ENCODE results near the gene NAGPA.

The NAGPA gene

GRCh38 chr16:5025171-5025632, 8.5 kb downstream of the NAGPA start:
- no peak for DNase-seq

DNA sequence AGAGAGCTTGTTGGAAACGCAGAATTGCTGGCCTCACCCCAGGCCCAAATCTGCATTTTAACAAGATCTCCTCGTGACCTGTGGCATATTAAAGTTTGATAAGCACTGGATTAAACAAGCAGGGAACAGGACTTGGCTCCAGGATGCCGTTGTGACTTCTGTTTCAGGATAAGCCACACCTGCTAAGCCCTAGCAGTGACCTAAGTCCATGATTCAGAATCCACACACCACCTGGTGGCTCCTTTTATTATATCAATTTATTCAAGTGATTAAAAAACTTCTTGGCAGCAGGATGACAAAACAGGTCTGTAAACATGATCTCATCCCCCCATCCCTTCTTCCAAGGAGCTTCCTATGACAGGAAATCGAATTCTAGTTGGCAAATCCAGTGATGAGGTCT, 9.1 kb downstream of the NAGPA start:
- DNase-seq = peak in 1 of 2 experiments; percentile 6

- no peak for DNase-seq
Measured at GRCh38 chr16:5022521-5022920, 11.2 kb downstream of the NAGPA start.

DNA sequence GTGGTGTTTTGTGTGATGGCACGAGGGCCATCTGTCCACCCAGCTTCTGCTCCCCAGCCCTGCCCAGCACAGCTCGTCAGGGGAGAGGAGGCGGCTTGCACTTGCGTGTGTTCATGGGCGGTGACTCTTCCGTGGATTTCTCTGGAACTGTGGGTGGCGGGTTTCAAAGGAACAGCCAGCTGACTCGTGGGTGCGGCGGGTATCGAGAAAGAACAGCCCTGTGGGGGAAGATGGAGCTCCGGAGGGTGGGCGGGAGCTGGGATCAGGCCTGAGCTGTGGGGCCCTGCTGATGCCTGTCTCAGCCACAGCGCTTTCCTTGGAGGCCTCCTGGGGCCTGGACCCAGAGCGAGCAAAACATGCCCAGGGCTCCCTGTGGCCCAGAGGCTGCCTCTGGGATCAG, 13.2 kb downstream of the NAGPA start:
- DNase-seq = no peak

- no peak for DNase-seq
Measured at GRCh38 chr16:5019775-5020174, 14.0 kb downstream of the NAGPA start.

DNA sequence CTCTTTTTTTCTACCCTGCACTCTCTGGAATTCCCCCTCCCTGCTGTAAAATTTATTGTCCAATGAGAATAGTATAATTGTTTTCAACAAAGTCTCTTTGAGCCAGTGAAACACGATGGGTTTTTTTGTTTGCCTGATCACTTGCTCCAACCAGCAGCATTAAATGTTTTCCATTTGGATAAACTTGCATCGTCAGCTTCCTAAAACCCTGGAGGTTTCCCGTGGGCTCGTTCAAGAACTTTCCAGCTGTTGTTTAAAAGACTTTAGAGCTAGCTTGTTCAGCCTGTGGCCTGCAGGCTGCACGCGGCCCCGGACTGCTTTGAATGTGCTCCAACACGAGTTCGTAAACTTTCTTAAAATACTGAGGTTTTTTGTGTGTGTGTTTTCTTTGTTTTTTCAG, 14.9 kb downstream of the NAGPA start:
- DNase-seq = no peak

DNA sequence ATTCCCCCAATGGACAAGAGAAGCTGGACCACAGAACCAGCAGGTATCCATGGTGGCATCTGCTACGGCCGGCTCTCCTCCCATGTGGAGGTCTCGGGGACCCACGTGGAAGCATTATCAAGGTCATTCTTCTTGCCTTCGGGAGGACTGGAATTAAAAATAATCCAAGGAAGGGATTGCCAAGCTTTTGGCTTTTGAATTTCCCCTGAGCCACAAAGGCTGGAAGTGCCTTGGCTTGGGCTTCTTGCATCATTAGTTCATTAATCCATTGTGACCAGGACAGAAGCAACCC, 16.1 kb downstream of the NAGPA start:
- no peak for DNase-seq

- DNase-seq = no peak
Measured at GRCh38 chr16:5016967-5017677, 16.6 kb downstream of the NAGPA start.

DNA sequence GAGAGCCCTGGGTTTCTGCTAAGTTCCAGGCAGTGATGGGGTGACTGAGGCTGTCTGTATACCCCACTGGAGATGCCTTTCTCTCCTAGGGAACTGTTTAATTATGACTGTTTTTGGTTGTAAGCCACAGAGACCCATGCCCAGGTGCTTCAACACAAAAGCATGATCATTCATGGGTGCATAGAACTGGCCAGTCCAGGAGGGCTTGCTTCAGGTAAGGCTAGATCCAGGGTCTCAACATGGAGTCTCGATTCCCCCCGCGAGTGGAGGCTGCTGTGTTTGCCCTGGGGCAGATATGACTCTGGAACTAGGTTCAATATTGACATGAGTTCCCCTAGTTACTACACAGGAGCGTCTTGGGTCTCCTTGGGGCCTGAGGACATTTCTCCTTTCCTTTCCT, 17.8 kb downstream of the NAGPA start:
- DNase-seq = no peak

- DNase-seq = no peak
Measured at GRCh38 chr16:5015351-5015750, 18.4 kb downstream of the NAGPA start.

GRCh38 chr16:5012887-5013286, 20.8 kb downstream of the NAGPA start:
- DNase-seq = no peak

DNA sequence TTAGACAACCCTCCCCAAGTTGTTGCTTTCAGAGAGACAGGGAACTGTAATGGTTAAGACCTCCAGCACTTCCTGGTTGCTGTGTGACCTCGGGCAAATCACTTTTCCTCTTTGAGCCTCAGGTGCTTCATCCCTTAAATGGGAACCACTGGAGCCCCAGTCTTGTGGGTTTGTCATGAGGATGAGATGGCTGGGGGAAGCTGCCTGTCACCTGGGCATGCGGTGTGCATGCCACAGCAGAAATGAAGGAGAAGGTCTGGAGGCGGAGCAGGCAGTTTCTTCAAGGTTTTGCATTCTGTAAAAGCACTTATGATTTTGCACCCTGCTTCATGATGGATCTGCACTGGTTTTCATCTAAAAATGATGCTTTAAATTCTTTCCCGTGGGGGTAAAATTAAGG, 22.1 kb downstream of the NAGPA start:
- no peak for DNase-seq

DNA sequence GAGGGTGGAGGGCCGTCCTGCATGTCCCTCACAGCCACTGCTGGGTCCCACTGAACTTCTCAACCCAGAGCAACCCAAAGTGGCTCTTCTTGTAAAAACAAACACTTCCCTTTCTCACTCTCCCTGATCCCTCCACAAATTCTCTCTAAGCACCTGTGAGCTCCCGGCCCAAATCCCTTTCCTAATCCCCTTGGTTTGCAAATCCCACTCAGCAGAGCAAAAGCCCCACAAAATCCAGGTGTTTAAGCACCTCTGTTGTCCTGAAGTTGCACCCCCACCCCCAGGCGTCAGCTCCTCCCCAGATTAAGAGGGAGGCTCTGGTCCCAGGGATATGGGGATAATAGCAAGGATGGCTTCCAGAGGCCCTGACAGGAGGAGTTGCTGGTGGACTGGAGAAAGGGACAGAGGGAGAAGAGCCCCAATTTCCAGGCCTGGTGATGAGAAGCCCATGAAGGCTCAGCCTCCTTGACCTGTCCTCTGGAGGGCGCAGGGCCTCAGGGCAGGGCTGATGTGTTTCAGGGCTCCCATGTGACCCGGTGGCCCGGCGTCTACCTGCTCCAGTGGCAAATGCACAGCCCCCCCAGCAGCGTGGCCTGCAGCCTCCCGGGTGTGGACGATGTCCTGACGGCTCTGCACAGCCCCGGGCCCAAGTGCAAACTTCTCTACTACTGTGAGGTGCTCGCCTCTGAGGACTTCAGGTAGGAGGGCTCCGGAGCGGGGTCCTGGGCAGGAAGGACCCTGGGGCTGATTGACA, 23.0 kb downstream of the NAGPA start:
- DNase-seq = no peak

- DNase-seq = no peak
Measured at GRCh38 chr16:5008311-5008731, 25.4 kb downstream of the NAGPA start.

DNA sequence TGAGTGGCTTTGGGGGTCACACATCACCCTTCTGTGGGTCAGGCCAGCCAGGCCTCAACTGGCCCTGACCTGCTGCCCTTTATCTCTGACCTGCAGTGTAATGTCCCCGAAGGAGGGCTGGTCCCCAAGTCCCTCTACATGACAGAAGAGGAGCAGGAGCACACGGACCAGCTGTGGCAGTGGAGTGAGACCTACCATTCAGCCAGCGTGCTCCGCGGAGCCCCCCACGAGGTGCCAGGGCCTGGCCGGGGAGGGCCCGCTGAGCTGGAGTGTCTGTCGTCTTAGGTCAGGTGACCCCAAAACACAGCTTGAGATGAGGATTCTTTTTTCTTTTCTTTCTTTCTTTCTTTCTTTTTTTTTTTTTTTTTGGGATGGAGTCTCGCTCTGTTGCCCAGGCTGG, 26.5 kb downstream of the NAGPA start:
- DNase-seq = no peak

DNA sequence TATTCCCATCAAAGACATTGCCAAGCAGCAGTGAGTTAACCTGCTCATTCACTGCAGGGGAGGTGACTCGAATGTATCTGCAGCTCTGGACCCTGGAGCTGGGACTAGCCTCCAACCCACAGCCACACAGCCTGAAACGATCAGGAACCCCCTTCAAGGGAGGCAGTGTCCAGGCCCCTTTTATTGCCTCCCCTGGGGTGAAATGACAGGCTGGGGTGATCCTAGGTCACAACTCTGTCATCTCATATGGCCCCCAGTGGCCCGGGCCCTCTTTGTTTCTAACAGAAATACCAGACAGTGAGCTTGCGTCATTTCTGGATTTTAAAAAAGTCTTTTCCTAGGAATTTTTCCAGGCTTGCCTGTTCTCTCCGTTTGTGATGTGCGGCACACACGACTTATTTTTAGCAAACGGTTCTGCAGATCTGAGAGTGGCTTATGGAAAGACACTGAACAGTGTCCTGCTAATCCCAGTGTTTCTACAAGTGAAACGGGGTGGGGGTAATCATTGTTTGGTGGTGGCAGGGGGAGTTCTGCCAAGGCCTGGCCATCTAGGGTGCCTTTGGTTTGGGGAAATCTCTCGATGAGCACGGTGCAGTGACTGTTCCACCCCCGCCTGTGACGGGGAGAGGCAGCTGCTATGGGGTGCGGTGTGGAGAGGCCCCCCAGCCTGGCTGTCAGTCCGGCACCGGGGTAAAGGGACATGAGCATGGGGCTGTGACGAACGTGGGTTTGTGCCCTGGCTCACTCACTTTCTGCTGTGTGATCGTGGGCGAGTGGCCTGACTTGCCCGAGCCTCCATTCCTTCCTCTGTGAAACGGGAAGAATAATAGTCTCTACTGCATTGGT, 27.2 kb downstream of the NAGPA start:
- no peak for DNase-seq

GRCh38 chr16:5005916-5006315, 27.8 kb downstream of the NAGPA start:
- DNase-seq = no peak

- DNase-seq = no peak
Measured at GRCh38 chr16:5004311-5004710, 29.4 kb downstream of the NAGPA start.

DNA sequence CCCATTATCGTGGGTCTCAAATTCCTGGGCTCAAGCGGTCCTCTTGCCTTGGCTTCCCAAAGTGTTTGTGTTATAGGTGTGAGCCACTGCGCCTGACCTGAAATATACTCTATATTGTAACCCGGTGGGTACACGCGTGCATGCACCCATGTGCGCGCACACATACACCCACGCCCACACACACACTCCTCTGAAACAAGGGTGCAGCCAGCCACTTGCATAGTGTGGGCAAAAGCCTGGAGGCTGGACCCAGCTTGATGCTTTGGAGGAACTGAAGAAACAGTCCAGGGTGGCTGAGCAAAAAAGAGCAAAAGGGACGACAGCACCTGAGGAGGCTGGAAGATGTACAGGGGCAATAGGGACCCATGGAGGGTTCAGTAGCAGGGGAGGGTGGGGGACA, 29.9 kb downstream of the NAGPA start:
- DNase-seq = no peak

- no peak for DNase-seq
Measured at GRCh38 chr16:5003211-5003610, 30.5 kb downstream of the NAGPA start.

DNA sequence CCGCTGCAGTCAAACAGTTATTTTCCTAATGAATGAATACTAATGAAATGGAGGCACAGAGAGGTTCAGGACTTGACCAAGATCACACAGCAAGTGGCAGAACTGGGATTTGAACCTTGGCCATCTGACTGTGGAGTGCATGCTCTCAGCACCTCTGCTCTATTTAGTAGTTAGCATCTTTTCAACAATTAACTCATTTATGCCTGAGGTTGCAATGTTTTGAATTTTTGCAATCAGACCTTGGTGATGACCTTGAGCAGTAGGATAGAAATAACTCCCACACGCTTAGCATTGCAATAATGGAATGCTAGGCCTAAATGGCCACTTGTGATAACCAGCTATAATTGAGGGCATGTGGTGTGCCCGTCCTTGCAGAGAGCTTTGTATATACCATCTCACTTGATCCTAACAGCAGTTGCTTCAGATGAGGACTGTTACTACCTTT, 31.0 kb downstream of the NAGPA start:
- DNase-seq = no peak

DNA sequence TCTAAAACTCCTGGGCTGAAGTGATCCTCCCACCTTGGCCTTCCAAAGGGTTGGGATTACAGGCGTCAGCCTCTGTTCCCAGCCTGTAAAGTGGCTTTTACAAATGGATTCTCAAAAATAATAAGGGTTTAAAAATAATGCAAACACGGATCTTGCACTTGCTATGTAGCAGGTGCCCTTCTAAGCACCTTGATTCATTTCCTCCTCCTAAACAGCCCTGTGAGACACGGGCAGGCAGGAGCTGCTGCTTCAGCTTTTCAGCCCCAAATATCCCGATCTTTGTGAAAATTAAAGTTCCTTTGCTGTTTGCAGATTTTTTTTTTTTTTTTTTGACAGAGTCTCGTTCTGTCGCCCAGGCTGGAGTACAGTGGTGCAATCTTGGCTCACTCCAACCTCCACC, 31.7 kb downstream of the NAGPA start:
- DNase-seq = no peak

GRCh38 chr16:5001571-5001970, 32.2 kb downstream of the NAGPA start:
- DNase-seq = peak; percentile 41 to 54

DNA sequence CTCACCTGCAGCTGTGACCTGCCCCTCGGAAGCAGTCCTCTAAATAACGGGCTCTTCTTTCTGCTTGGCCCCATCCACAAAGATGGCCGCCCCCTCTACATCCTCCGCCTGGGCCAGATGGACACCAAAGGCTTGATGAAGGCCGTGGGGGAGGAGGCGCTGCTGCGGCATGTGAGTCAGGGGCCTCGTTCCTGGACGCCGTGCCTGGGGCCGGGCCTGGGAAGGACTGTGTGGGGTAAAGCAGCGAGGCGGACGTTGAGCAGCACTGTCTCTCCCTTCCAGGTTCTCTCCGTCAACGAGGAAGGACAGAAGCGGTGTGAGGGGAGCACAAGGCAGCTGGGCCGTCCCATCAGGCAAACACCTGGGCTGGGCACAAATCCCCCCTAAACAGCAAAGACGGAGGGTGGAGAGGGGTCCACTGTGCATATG, 33.1 kb downstream of the NAGPA start:
- no peak for DNase-seq
